Ishikawa (cell line): ENCODE measurements around the gene PRR11.

Experiments used
- CEBPB ChIP-seq: IDR thresholded peaks from 2 replicates; pipeline ENCODE4 v1.6.1; 2012
- EGR1 ChIP-seq: IDR thresholded peaks from 2 replicates; pipeline ENCODE4 v1.6.1; 2012
- EP300 ChIP-seq: IDR thresholded peaks from 2 replicates; pipeline ENCODE4 v1.6.1; 2012; ENCODE audit warnings: borderline replicate concordance
- FOXM1 ChIP-seq: IDR thresholded peaks from 2 replicates; pipeline ENCODE4 v1.6.1; 2012; ENCODE audit warnings: low read depth, borderline replicate concordance
- NFIC ChIP-seq: IDR thresholded peaks from 2 replicates; pipeline ENCODE4 v1.6.1; 2012
- RAD21 ChIP-seq: IDR thresholded peaks from 2 replicates; pipeline ENCODE4 v1.6.1; 2012; ENCODE audit warnings: low read depth
- TAF1 ChIP-seq: IDR thresholded peaks from 2 replicates; pipeline ENCODE4 v1.6.1; 2012; ENCODE audit warnings: low read depth, mild to moderate bottlenecking
- TCF12 ChIP-seq: IDR thresholded peaks from 2 replicates; pipeline ENCODE4 v1.6.1; 2012; ENCODE audit warnings: low read depth
- YY1 ChIP-seq: IDR thresholded peaks from 2 replicates; pipeline ENCODE4 v1.6.1; 2012; ENCODE audit warnings: low read depth
- ZBTB7A ChIP-seq: IDR thresholded peaks from 2 replicates; pipeline ENCODE4 v1.6.1; 2012; ENCODE audit warnings: low read depth
- TF ChIP-seq, protein P1 (sequence below): IDR thresholded peaks from 2 replicates; pipeline ENCODE4 v1.6.1; 2012
- TF ChIP-seq, protein P2 (sequence below): IDR thresholded peaks from 2 replicates; pipeline ENCODE4 v1.6.1; 2012
- TF ChIP-seq, protein P3 (sequence below): IDR thresholded peaks from 2 replicates; pipeline ENCODE4 v1.6.1; 2012; ENCODE audit warnings: low read depth, mild to moderate bottlenecking

DNA sequence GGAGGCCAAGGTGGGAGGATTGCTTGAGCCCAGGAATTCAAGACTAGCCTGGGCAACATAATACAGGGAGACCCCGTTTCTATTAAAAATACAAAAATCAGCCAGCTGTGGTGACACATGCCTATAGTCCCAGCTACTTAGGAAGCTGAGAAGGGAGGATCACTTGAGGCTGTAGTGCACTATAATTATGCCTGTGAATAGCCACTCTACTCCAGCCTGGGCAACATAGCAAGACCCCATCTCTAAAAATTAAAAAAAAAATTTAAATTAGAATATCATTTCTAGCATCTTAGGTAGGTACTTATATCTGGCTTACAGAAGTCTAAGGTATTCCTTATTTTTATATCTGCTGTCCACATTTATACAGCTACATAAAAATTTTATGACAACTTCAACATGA lies 46.8 kb downstream of the PRR11 start:
- TF ChIP-seq TCF12 (no peak), RAD21 (no peak), CEBPB (no peak), EP300 (no peak), EGR1 (no peak), YY1 (no peak), TAF1 (no peak), NFIC (no peak), ZBTB7A (no peak), FOXM1 (no peak)
- TF ChIP-seq, protein P1, sequence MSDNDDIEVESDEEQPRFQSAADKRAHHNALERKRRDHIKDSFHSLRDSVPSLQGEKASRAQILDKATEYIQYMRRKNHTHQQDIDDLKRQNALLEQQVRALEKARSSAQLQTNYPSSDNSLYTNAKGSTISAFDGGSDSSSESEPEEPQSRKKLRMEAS, result no peak
- TF ChIP-seq, protein P2, sequence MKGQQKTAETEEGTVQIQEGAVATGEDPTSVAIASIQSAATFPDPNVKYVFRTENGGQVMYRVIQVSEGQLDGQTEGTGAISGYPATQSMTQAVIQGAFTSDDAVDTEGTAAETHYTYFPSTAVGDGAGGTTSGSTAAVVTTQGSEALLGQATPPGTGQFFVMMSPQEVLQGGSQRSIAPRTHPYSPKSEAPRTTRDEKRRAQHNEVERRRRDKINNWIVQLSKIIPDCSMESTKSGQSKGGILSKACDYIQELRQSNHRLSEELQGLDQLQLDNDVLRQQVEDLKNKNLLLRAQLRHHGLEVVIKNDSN, result no peak
- TF ChIP-seq, protein P3, sequence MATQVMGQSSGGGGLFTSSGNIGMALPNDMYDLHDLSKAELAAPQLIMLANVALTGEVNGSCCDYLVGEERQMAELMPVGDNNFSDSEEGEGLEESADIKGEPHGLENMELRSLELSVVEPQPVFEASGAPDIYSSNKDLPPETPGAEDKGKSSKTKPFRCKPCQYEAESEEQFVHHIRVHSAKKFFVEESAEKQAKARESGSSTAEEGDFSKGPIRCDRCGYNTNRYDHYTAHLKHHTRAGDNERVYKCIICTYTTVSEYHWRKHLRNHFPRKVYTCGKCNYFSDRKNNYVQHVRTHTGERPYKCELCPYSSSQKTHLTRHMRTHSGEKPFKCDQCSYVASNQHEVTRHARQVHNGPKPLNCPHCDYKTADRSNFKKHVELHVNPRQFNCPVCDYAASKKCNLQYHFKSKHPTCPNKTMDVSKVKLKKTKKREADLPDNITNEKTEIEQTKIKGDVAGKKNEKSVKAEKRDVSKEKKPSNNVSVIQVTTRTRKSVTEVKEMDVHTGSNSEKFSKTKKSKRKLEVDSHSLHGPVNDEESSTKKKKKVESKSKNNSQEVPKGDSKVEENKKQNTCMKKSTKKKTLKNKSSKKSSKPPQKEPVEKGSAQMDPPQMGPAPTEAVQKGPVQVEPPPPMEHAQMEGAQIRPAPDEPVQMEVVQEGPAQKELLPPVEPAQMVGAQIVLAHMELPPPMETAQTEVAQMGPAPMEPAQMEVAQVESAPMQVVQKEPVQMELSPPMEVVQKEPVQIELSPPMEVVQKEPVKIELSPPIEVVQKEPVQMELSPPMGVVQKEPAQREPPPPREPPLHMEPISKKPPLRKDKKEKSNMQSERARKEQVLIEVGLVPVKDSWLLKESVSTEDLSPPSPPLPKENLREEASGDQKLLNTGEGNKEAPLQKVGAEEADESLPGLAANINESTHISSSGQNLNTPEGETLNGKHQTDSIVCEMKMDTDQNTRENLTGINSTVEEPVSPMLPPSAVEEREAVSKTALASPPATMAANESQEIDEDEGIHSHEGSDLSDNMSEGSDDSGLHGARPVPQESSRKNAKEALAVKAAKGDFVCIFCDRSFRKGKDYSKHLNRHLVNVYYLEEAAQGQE, result no peak
